PC-3 (cell line): Measurements from ENCODE around the gene RNF32. TPM values are rescaled to one million over a fixed set of nuclear protein-coding genes. Genes with fewer than 3 reads are reported as not detected.
A peak's percentile ranks its signal among the peaks of the same experiment; 100 is the strongest.

Experiments
- ATAC-seq: fragments of 200-7000 bp; cut with Tn5 transposase; 2 replicates; pipeline ENCODE4 v1.9.1; 2020; ENCODE audit warnings: mild to moderate bottlenecking, moderate library complexity
- BruUV-seq: library from RNA; stranded (reverse); fragments of 400-500 nt; replicated peaks from 2 replicates; lab custom pipeline; 2021; lab: Mats Ljungman, UMichigan
- CTCF ChIA-PET: fragments of 300-600 bp; sonication (Branson Sonifier 250); formaldehyde crosslinking; loops from one replicate; lab custom pipeline; 2022; ENCODE audit warnings: antibody characterized with exemption; lab: Charles Lee
- POLR2A ChIA-PET: fragments of 300-600 bp; sonication (Branson Sonifier 250); formaldehyde crosslinking; loops from one replicate; lab custom pipeline; 2022; ENCODE audit warnings: antibody characterized with exemption; ENCODE audit not compliant: unreplicated experiment; lab: Charles Lee
- DNase-seq: peaks from one replicate; pipeline ENCODE4 v3.0.0-alpha.2; 2015
- H2AFZ ChIP-seq: fragments of 300-600 bp; sonication (generic); 2 replicates; pipeline ENCODE4 v1.6.0; 2016; ENCODE audit warnings: antibody characterized with exemption, low read length
- H3F3A ChIP-seq: fragments of 300-600 bp; sonication (generic); one replicate; pipeline ENCODE4 v1.6.0; 2017; ENCODE audit warnings: antibody characterized with exemption, low read length, control low read depth, mild to moderate bottlenecking; ENCODE audit not compliant: unreplicated experiment
- H3K27ac ChIP-seq: fragments of 300-600 bp; sonication (generic); 2 replicates; pipeline ENCODE4 v1.5.1; 2016; ENCODE audit warnings: mild to moderate bottlenecking, low read length
- H3K27me3 ChIP-seq: fragments of 300-600 bp; sonication (generic); 2 replicates; pipeline ENCODE4 v1.6.1; 2016; ENCODE audit warnings: low read length, mixed read lengths
- H3K36me3 ChIP-seq: fragments of 300-600 bp; sonication (generic); 2 replicates; pipeline ENCODE4 v1.6.1; 2016; ENCODE audit warnings: low read depth, mixed run types, low read length, mixed read lengths
- H3K4me1 ChIP-seq: fragments of 300-600 bp; sonication (generic); 2 replicates; pipeline ENCODE4 v1.5.1; 2016; ENCODE audit warnings: low read length; ENCODE audit not compliant: insufficient read depth
- H3K4me2 ChIP-seq: fragments of 300-600 bp; sonication (generic); 2 replicates; pipeline ENCODE4 v1.6.0; 2016; ENCODE audit warnings: low read length
- H3K4me3 ChIP-seq: fragments of 300-600 bp; sonication (generic); 2 replicates; pipeline ENCODE4 v1.5.1; 2016; ENCODE audit warnings: mild to moderate bottlenecking, low read length, mixed read lengths
- H3K79me2 ChIP-seq: fragments of 300-600 bp; sonication (generic); 2 replicates; pipeline ENCODE4 v1.6.1; 2017; ENCODE audit warnings: low read length, mixed read lengths
- H3K9ac ChIP-seq: fragments of 300-600 bp; sonication (generic); 2 replicates; pipeline ENCODE4 v1.6.0; 2016; ENCODE audit warnings: mild to moderate bottlenecking, low read length
- H3K9me2 ChIP-seq: fragments of 300-600 bp; sonication (generic); replicated peaks from 2 replicates; pipeline ENCODE4 v1.6.1; 2016; ENCODE audit warnings: mixed run types, low read length, mixed read lengths
- H3K9me3 ChIP-seq: fragments of 300-600 bp; sonication (generic); 2 replicates; pipeline ENCODE4 v1.6.1; 2016; ENCODE audit warnings: low read length, mixed read lengths
- H4K20me1 ChIP-seq: fragments of 300-600 bp; sonication (generic); 2 replicates; pipeline ENCODE4 v1.6.1; 2016; ENCODE audit warnings: low read length, mixed read lengths
- EZH2 ChIP-seq: fragments of 300-600 bp; sonication (generic); IDR thresholded peaks from one replicate; pipeline ENCODE4 v1.6.1; 2017; ENCODE audit warnings: antibody characterized with exemption, mild to moderate bottlenecking, low read length; ENCODE audit not compliant: unreplicated experiment
- EZH2phosphoT487 ChIP-seq: fragments of 300-600 bp; sonication (generic); IDR thresholded peaks from 2 replicates; pipeline ENCODE4 v1.6.1; 2018; ENCODE audit warnings: mild to moderate bottlenecking, antibody characterized with exemption, low read length, borderline replicate concordance
- intact Hi-C: fragments of 100-400 bp; cut with micrococcal nuclease; formaldehyde crosslinking; loops from 2 replicates; pipeline ENCODE4 v1.9.0; 2023
- total RNA-seq: library from RNA; depleted of rRNA; stranded (reverse); fragments of >200 nt; gene quantifications from 2 replicates; pipeline ENCODE4 v1.2.3, GENCODE V29; 2014
- TF ChIP-seq, protein P1 (sequence below): fragments of 300-600 bp; sonication (generic); conservative IDR thresholded peaks from 2 replicates; pipeline ENCODE4 v1.5.1; 2017; ENCODE audit warnings: antibody characterized with exemption, low read depth, mild to moderate bottlenecking, low read length

Gene RNF32
- total RNA-seq, 1 experiment from 2014 or later = 1.7 TPM

DNA sequence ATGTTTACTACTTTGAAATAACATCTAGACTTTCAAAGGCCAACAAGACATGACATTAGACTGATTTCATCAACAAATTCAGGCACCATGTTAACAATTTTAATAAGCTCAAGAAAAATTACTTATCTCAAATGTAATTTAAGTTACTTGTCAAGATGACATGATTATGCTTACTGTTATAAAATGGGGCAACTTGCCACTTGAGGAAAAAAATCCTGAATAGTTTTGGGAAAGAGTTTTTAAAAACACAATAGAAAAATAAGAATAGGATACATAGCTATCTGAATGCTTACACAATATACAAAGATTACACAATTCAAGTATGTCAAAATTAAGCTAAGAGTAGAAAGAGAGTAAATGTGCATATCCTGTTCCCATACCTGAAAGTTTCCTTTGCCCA lies 85.4 kb downstream of the RNF32 start:
- Histone ChIP-seq H3K36me3 (0 out of 2 replicates have a peak, but pooled peaks cover 4% of the 10 kb centered on the region), H4K20me1 (no peaks in the 10 kb centered on the region), H3K4me1 (peaks cover 20% of the 10 kb centered on the region), H3K27me3 (no peaks in the 10 kb centered on the region), H3K4me3 (no peak overlapping the region), H3K4me2 (peak overlapping the region; percentile 52), H3K9me2 (no peaks in the 10 kb centered on the region), H3F3A (no peaks in the 10 kb centered on the region), H3K9me3 (no peaks in the 10 kb centered on the region), H3K27ac (peak overlapping the region; percentile 55), H3K79me2 (no peaks in the 10 kb centered on the region), H2AFZ (no peak overlapping the region), H3K9ac (no peak overlapping the region)
- ChIA-PET CTCF (no interaction called here), POLR2A (no interaction called here)
- ATAC-seq (no peak), DNase-seq (no peak)
- TF ChIP-seq EZH2phosphoT487 (no peak), EZH2 (no peak)
- TF ChIP-seq, protein P1, sequence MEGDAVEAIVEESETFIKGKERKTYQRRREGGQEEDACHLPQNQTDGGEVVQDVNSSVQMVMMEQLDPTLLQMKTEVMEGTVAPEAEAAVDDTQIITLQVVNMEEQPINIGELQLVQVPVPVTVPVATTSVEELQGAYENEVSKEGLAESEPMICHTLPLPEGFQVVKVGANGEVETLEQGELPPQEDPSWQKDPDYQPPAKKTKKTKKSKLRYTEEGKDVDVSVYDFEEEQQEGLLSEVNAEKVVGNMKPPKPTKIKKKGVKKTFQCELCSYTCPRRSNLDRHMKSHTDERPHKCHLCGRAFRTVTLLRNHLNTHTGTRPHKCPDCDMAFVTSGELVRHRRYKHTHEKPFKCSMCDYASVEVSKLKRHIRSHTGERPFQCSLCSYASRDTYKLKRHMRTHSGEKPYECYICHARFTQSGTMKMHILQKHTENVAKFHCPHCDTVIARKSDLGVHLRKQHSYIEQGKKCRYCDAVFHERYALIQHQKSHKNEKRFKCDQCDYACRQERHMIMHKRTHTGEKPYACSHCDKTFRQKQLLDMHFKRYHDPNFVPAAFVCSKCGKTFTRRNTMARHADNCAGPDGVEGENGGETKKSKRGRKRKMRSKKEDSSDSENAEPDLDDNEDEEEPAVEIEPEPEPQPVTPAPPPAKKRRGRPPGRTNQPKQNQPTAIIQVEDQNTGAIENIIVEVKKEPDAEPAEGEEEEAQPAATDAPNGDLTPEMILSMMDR = no peak
- BruUV-seq = no TSS peak
- intact Hi-C loops = loop anchor here (2.0 kb wide), 2 partner anchors 25 to 33 kb away; no protein-coding TSS in a partner anchor
